GM18870 (cell line): ENCODE data around the gene CNTNAP2.
"Not testable (repeated sequence)": the region's sequence is repeated elsewhere in the genome, so short reads cannot be mapped to it uniquely, and the experiment has no call there.

Experiments used
- ATAC-seq: cut with Tn5 transposase; IDR thresholded peaks from one replicate; pipeline ENCODE4 v1.9.1; 2021; ENCODE audit warnings: moderate library complexity; ENCODE audit not compliant: unreplicated experiment

Gene CNTNAP2

GRCh38 chr7:147586110-147586509 is 1469.5 kb downstream of the CNTNAP2 start:
- no peak for ATAC-seq

GRCh38 chr7:147586526-147586925 is 1469.9 kb downstream of the CNTNAP2 start:
- ATAC-seq, result no peak

- no peak for ATAC-seq
Observed at GRCh38 chr7:147593271-147594057, 1476.9 kb downstream of the CNTNAP2 start.

GRCh38 chr7:147595042-147595441 is 1478.4 kb downstream of the CNTNAP2 start:
- no peak for ATAC-seq

GRCh38 chr7:147598687-147599086 is 1482.1 kb downstream of the CNTNAP2 start:
- not testable (repeated sequence) for ATAC-seq

- no peak for ATAC-seq
Observed at GRCh38 chr7:147605323-147605722, 1488.7 kb downstream of the CNTNAP2 start.

GRCh38 chr7:147607157-147607800 is 1490.7 kb downstream of the CNTNAP2 start:
- no peak for ATAC-seq

GRCh38 chr7:147611431-147611830 is 1494.8 kb downstream of the CNTNAP2 start:
- ATAC-seq, result no peak

GRCh38 chr7:147635288-147635687 is 1518.7 kb downstream of the CNTNAP2 start:
- no peak for ATAC-seq

- ATAC-seq, result no peak
Observed at GRCh38 chr7:147636553-147636952, 1520.0 kb downstream of the CNTNAP2 start.

- no peak for ATAC-seq
Observed at GRCh38 chr7:147638566-147638965, 1522.0 kb downstream of the CNTNAP2 start.

GRCh38 chr7:147639037-147639436 is 1522.4 kb downstream of the CNTNAP2 start:
- no peak for ATAC-seq

GRCh38 chr7:147639751-147640150 is 1523.2 kb downstream of the CNTNAP2 start:
- no peak for ATAC-seq

- ATAC-seq, result no peak
Observed at GRCh38 chr7:147640821-147641220, 1524.2 kb downstream of the CNTNAP2 start.

- no peak for ATAC-seq
Observed at GRCh38 chr7:147646568-147646967, 1530.0 kb downstream of the CNTNAP2 start.

GRCh38 chr7:147650991-147651390 is 1534.4 kb downstream of the CNTNAP2 start:
- no peak for ATAC-seq

- no peak for ATAC-seq
Observed at GRCh38 chr7:147651601-147652000, 1535.0 kb downstream of the CNTNAP2 start.

GRCh38 chr7:147653456-147653855 is 1536.9 kb downstream of the CNTNAP2 start:
- ATAC-seq, result no peak

GRCh38 chr7:147658392-147658967 is 1541.9 kb downstream of the CNTNAP2 start:
- no peak for ATAC-seq

GRCh38 chr7:147659036-147659995 is 1542.7 kb downstream of the CNTNAP2 start:
- ATAC-seq, result no peak

- ATAC-seq, result no peak
Observed at GRCh38 chr7:147664541-147664940, 1547.9 kb downstream of the CNTNAP2 start.
